B cell (primary cell): Measurements from ENCODE around the gene SLCO6A1. TPM values are rescaled to one million over a fixed set of nuclear protein-coding genes. Genes with fewer than 3 reads are reported as not detected.

Experiments used
- ATAC-seq: fragments of 200-7000 bp; cut with Tn5 transposase; one replicate; pipeline ENCODE4 v1.10.0; 2021; ENCODE audit warnings: low read depth, mild to moderate bottlenecking, moderate number of reproducible peaks, moderate library complexity
- CTCF ChIA-PET: fragments of 350-600 bp; sonication (Branson Sonifier 250); formaldehyde crosslinking; loops from one replicate; lab custom pipeline; 2021; ENCODE audit warnings: antibody characterized with exemption, inconsistent platforms; lab: Charles Lee
- POLR2A ChIA-PET: fragments of 350-600 bp; sonication (Branson Sonifier 250); formaldehyde crosslinking; loops from one replicate; lab custom pipeline; 2021; ENCODE audit warnings: antibody characterized with exemption; lab: Charles Lee
- DNase-seq: peaks from one replicate; pipeline ENCODE4 v3.0.0; 2013
- H2AFZ ChIP-seq: 2 replicates; pipeline ENCODE4 v1.6.1; 2012; ENCODE audit warnings: mild to moderate bottlenecking, low read depth, low read length; ENCODE audit not compliant: insufficient read depth, poor library complexity, severe bottlenecking
- H3K27ac ChIP-seq, 2 donors: 1 replicate in 1 of 2; 2 replicates in 1 of 2; pipeline ENCODE4 v1.5.1; 2012 to 2013; ENCODE audit warnings: low read length in 2 of 2, mild to moderate bottlenecking in 2 of 2, moderate library complexity in 1 of 2
- H3K27me3 ChIP-seq, 4 experiments: fragments of 200-600 bp in 1 of 4; sonication (generic) in 1 of 4; replicated peaks in 1 of 4; 1 replicate in 2 of 4; 2 replicates in 2 of 4; pipeline versions ENCODE4 v1.6.1 to v1.7.0; 2013 to 2016; ENCODE audit warnings: low read length in 3 of 4, mild to moderate bottlenecking in 2 of 4, mixed read lengths in 1 of 4, moderate library complexity in 1 of 4; ENCODE audit not compliant: insufficient read depth in 4 of 4, control insufficient read depth in 3 of 4; ENCODE audit errors: control extremely low read depth in 1 of 4
- H3K36me3 ChIP-seq, 2 experiments: replicated peaks in 1 of 2; 1 replicate in 1 of 2; 2 replicates in 1 of 2; pipeline versions ENCODE4 v1.6.1 to v1.7.1; 2013; ENCODE audit warnings: low read length in 1 of 2; ENCODE audit not compliant: insufficient read depth in 2 of 2, control insufficient read depth in 1 of 2; ENCODE audit errors: control extremely low read depth in 1 of 2, extremely low read depth in 1 of 2
- H3K4me1 ChIP-seq, 2 donors: fragments of 200-600 bp in 1 of 2; sonication (generic) in 1 of 2; 1 replicate in 1 of 2; 2 replicates in 1 of 2; pipeline versions ENCODE4 v1.5.1 to v1.6.1; 2013 to 2017; ENCODE audit warnings: low read length in 2 of 2; ENCODE audit not compliant: control insufficient read depth in 2 of 2, insufficient read depth in 2 of 2
- H3K4me2 ChIP-seq: replicated peaks from 2 replicates; pipeline ENCODE3; 2012; ENCODE audit warnings: mild to moderate bottlenecking, low read depth, low read length; ENCODE audit not compliant: poor library complexity, severe bottlenecking
- H3K4me3 ChIP-seq, 5 experiments: fragments of 200-600 bp in 1 of 5; sonication (generic) in 1 of 5; 1 replicate in 3 of 5; 2 replicates in 2 of 5; pipeline versions ENCODE4 v1.5.1 to v1.7.0; 2011 to 2016; ENCODE audit warnings: low read length in 4 of 5, mild to moderate bottlenecking in 4 of 5, low read depth in 2 of 5, control low read depth in 1 of 5, moderate library complexity in 1 of 5; ENCODE audit not compliant: insufficient read depth in 1 of 5; ENCODE audit errors: control extremely low read depth in 1 of 5, extremely low read depth in 1 of 5
- H3K79me2 ChIP-seq: fragments of 200-600 bp; sonication (generic); one replicate; pipeline ENCODE4 v1.6.0; 2016; ENCODE audit warnings: low read length; ENCODE audit not compliant: control insufficient read depth, insufficient read depth
- H3K9ac ChIP-seq: fragments of 200-600 bp; sonication (generic); 2 replicates; pipeline ENCODE4 v1.6.1; 2017; ENCODE audit warnings: mild to moderate bottlenecking, low read length, moderate library complexity
- H3K9me3 ChIP-seq, 3 donors: one replicate each; pipeline versions ENCODE4 v1.6.1 to v1.7.1; 2013; ENCODE audit warnings: low read length in 2 of 3; ENCODE audit not compliant: control insufficient read depth in 2 of 3, insufficient read depth in 1 of 3; ENCODE audit errors: control extremely low read depth in 1 of 3
- H4K20me1 ChIP-seq: 2 replicates; pipeline ENCODE4 v1.6.0; 2012; ENCODE audit warnings: mild to moderate bottlenecking, low read length; ENCODE audit not compliant: insufficient read depth, control insufficient read depth, poor library complexity, severe bottlenecking
- H3K27ac Mint-ChIP-seq: one replicate; pipeline ENCODE4 v1.8.0; 2021; ENCODE audit warnings: mixed read lengths
- H3K27me3 Mint-ChIP-seq: one replicate; pipeline ENCODE4 v1.8.0; 2021; ENCODE audit warnings: mixed read lengths
- H3K4me1 Mint-ChIP-seq: one replicate; pipeline ENCODE4 v1.8.0; 2021; ENCODE audit warnings: mixed read lengths
- H3K4me3 Mint-ChIP-seq: one replicate; pipeline ENCODE4 v1.8.0; 2021; ENCODE audit warnings: mixed read lengths
- H3K9me3 Mint-ChIP-seq: one replicate; pipeline ENCODE4 v1.8.0; 2022; ENCODE audit warnings: mixed read lengths; ENCODE audit not compliant: insufficient read depth
- CTCF ChIP-seq: fragments of 200-600 bp; IDR thresholded peaks from one replicate; pipeline ENCODE4 v1.8.0; 2022; ENCODE audit warnings: antibody characterized with exemption, mild to moderate bottlenecking
- EZH2 ChIP-seq: IDR thresholded peaks from 2 replicates; pipeline ENCODE4 v1.6.1; 2012; ENCODE audit warnings: borderline replicate concordance, low read depth, mild to moderate bottlenecking, moderate library complexity, low read length; ENCODE audit not compliant: insufficient read depth, poor library complexity, severe bottlenecking
- WGBS: methylation state at CpG from one replicate; pipeline ENCODE4 v1.1.5; 2013; ENCODE audit warnings: missing lambda C conversion rate; ENCODE audit not compliant: insufficient coverage; 5-methylcytosine and 5-hydroxymethylcytosine counted together
- intact Hi-C: fragments of 100-400 bp; cut with micrococcal nuclease; formaldehyde crosslinking; loops from one replicate; pipeline ENCODE4 v1.10.0; 2022
- polyA plus RNA-seq: library from polyadenylated mRNA; depleted of rRNA; stranded (reverse); fragments of >200 nt; gene quantifications from 2 replicates; pipeline ENCODE4 v1.2.3, GENCODE V29; 2012
- total RNA-seq, 2 donors: library from RNA; stranded (reverse); fragments of 120-200 nt in 1 of 2; gene quantifications; 1 replicate in 1 of 2; 2 replicates in 1 of 2; pipeline versions ENCODE4 v1.2.3 to v1.2.4, GENCODE V29; 2013 to 2022

Gene SLCO6A1
- total and polyA plus RNA-seq, 2 donors (not counting 1 experiment from before 2014, with no cell fraction given): not detected

- DNase-seq (no peak), ATAC-seq (no peak)
- H3K27ac Mint-ChIP-seq: no peak overlapping the region
- peaks cover 2% of the 10 kb centered on the region for H3K9me3 Mint-ChIP-seq
- H3K4me1 ChIP-seq: peaks cover 6 to 20% of the 10 kb centered on the region in 2 donors
- no peaks in the 10 kb centered on the region for H3K36me3 ChIP-seq
- H3K9me3 ChIP-seq: no peaks in the 10 kb centered on the region
- no peak overlapping the region for H3K9ac ChIP-seq
- H3K4me3 Mint-ChIP-seq: no peak overlapping the region
- H4K20me1 ChIP-seq: no peaks in the 10 kb centered on the region
- POLR2A ChIA-PET: no interaction called here
- peaks cover 22% of the 10 kb centered on the region for H3K4me1 Mint-ChIP-seq
- H3K4me3 ChIP-seq: no peak overlapping the region
- H3K79me2 ChIP-seq: no peaks in the 10 kb centered on the region
- CTCF ChIA-PET: no interaction called here
- H3K27me3 Mint-ChIP-seq: no peaks in the 10 kb centered on the region
- intact Hi-C loops: no loop called here
- H3K27ac ChIP-seq: no peak overlapping the region
- no peak overlapping the region for H2AFZ ChIP-seq
- no CpG with 5 or more reads among the region's 1 CpG for WGBS
- no peak for TF ChIP-seq EZH2
- no peaks in the 10 kb centered on the region for H3K27me3 ChIP-seq
- H3K4me2 ChIP-seq: no peak overlapping the region
Measured at GRCh38 chr5:102527547-102527946, 28.7 kb upstream of the SLCO6A1 start.

- peak overlapping the region; percentile 58 for H3K27ac Mint-ChIP-seq
- peak overlapping the region; percentile 58 for H3K4me2 ChIP-seq
- peak; percentile 31 for DNase-seq
Measured at GRCh38 chr5:102523541-102524175, 24.9 kb upstream of the SLCO6A1 start.

More at GRCh38 chr5:102523541-102524175, 24.9 kb upstream of the SLCO6A1 start:
- no peaks in the 10 kb centered on the region for H3K27me3 ChIP-seq
- H4K20me1 ChIP-seq: no peaks in the 10 kb centered on the region
- H2AFZ ChIP-seq: peak overlapping the region; percentile 55
- H3K36me3 ChIP-seq: no peaks in the 10 kb centered on the region
- peak overlapping the region in 1 of 5 experiments; percentile 33 for H3K4me3 ChIP-seq
- intact Hi-C loops: no loop called here
- H3K9ac ChIP-seq: no peak overlapping the region
- CTCF ChIA-PET: no interaction called here
- H3K9me3 ChIP-seq: no peaks in the 10 kb centered on the region
- 0% methylated on average over 1 of the region's 3 CpGs for WGBS
- H3K4me1 Mint-ChIP-seq: peaks cover 18% of the 10 kb centered on the region
- peak; percentile 65 for ATAC-seq
- TF ChIP-seq CTCF (no peak), EZH2 (no peak)
- no peaks in the 10 kb centered on the region for H3K27me3 Mint-ChIP-seq
- H3K9me3 Mint-ChIP-seq: peaks cover 2% of the 10 kb centered on the region
- POLR2A ChIA-PET: no interaction called here
- H3K79me2 ChIP-seq: no peaks in the 10 kb centered on the region
- H3K4me1 ChIP-seq: peaks cover 6 to 13% of the 10 kb centered on the region in 2 donors
- H3K4me3 Mint-ChIP-seq: peak overlapping the region; percentile 47
- H3K27ac ChIP-seq: peak overlapping the region in 1 of 2 donors; percentile 14
